NCI-H460 (cell line): ENCODE measurements around the gene KCNK13. TPM values are rescaled to one million over a fixed set of nuclear protein-coding genes. Genes with fewer than 3 reads are reported as not detected.
"Not testable (repeated sequence)": the region's sequence is repeated elsewhere in the genome, so short reads cannot be mapped to it uniquely, and the experiment has no call there.

Experiments
- DNase-seq: peaks from one replicate; pipeline ENCODE4 v3.0.0-alpha.2; 2016; ENCODE audit warnings: low read depth; ENCODE audit errors: extremely low read depth
- polyA plus RNA-seq: library from polyadenylated mRNA; depleted of rRNA; stranded (reverse); fragments of >200 nt; gene quantifications from 2 replicates; pipeline ENCODE4 v1.2.3, GENCODE V29; 2014; cell fraction: nucleus; rRNA removed
- total RNA-seq: library from RNA; depleted of rRNA; stranded (reverse); fragments of >200 nt; shearing (Covaris generic); gene quantifications from 2 replicates; pipeline ENCODE4 v1.2.3, GENCODE V29; 2014; rRNA removed

The KCNK13 gene
- total RNA-seq, result not detected in 2 replicates
- polyA plus RNA-seq, result not detected in 2 replicates

- DNase-seq, result no peak
Observed at GRCh38 chr14:90061685-90062126, at the start of gene KCNK13. TSS of gene KCNK13 (plus strand) at chr14:90061994. CDS start at chr14:90062206, 212 bp downstream.

- DNase-seq, result no peak
Observed at GRCh38 chr14:90017371-90017770, 44.4 kb upstream of the KCNK13 start.

GRCh38 chr14:90019824-90020523 is 41.8 kb upstream of the KCNK13 start:
- DNase-seq, result no peak

GRCh38 chr14:90023176-90023896 is 38.5 kb upstream of the KCNK13 start:
- no peak for DNase-seq

- no peak for DNase-seq
Observed at GRCh38 chr14:90024910-90025309, 36.9 kb upstream of the KCNK13 start.

GRCh38 chr14:90026608-90027007 is 35.2 kb upstream of the KCNK13 start:
- DNase-seq, result not testable (repeated sequence)

GRCh38 chr14:90027842-90028241 is 34.0 kb upstream of the KCNK13 start:
- no peak for DNase-seq

- DNase-seq, result no peak
Observed at GRCh38 chr14:90034156-90034555, 27.6 kb upstream of the KCNK13 start.

- no peak for DNase-seq
Observed at GRCh38 chr14:90034835-90035525, 26.8 kb upstream of the KCNK13 start.

- DNase-seq, result no peak
Observed at GRCh38 chr14:90039253-90040010, 22.4 kb upstream of the KCNK13 start.

GRCh38 chr14:90040411-90040810 is 21.4 kb upstream of the KCNK13 start:
- no peak for DNase-seq

- no peak for DNase-seq
Observed at GRCh38 chr14:90042496-90043252, 19.1 kb upstream of the KCNK13 start.

- no peak for DNase-seq
Observed at GRCh38 chr14:90045616-90046015, 16.2 kb upstream of the KCNK13 start.

GRCh38 chr14:90049390-90049789 is 12.4 kb upstream of the KCNK13 start:
- DNase-seq, result no peak

GRCh38 chr14:90050271-90050670 is 11.5 kb upstream of the KCNK13 start:
- no peak for DNase-seq

- DNase-seq, result no peak
Observed at GRCh38 chr14:90053044-90053443, 8.8 kb upstream of the KCNK13 start.

- DNase-seq, result no peak
Observed at GRCh38 chr14:90054803-90055202, 7.0 kb upstream of the KCNK13 start.

GRCh38 chr14:90056826-90057225 is 5.0 kb upstream of the KCNK13 start:
- DNase-seq, result no peak

GRCh38 chr14:90058876-90059458 is 2.8 kb upstream of the KCNK13 start:
- DNase-seq, result no peak
